Left cardiac atrium (tissue), 4 donors: Measurements from ENCODE around the gene BLOC1S1. TPM values are rescaled to one million over a fixed set of nuclear protein-coding genes. Genes with fewer than 3 reads are reported as not detected.
A peak's percentile ranks its signal among the peaks of the same experiment; 100 is the strongest.

Experiments
- ATAC-seq, 2 donors: fragments of 200-7000 bp; cut with Tn5 transposase; one replicate each; pipeline ENCODE4 v1.9.1; 2020; ENCODE audit warnings: mild to moderate bottlenecking in 2 of 2, moderate library complexity in 2 of 2
- DNase-seq: peaks from one replicate; pipeline ENCODE4 v3.0.0-alpha.2; 2020
- intact Hi-C, 2 donors: fragments of 100-400 bp; cut with DNase I; formaldehyde crosslinking; loops; one replicate each; pipeline versions ENCODE4 v1.14.1 to v1.15.1; 2022 to 2023
- total RNA-seq, 2 donors: library from RNA; stranded (reverse); fragmentation: NEBNext Ultra II Directional; extraction: Animal tissue kit (Norgen Biotek cat#: 25700); gene quantifications; one replicate each; pipeline ENCODE4 v1.2.1, GENCODE V29; 2021
- donor health status: DM: no; HTN: yes; CAD: no.
- donor health status: DM: no; HTN: yes; CAD: no; lungs with severe emphysema.
- donor health status: DM: yes; HTN: yes; CAD: no.
- donor health status: Dilated cardiomyopathy.

The BLOC1S1 gene
- total RNA-seq, 2 donors from 2014 or later = 119 to 123 TPM

- no peak for ATAC-seq
- intact Hi-C loops = no loop called here
- peak; percentile 19 for DNase-seq
Observed at GRCh38 chr12:55705782-55706402, 10.0 kb upstream of the BLOC1S1 start.

GRCh38 chr12:55706568-55707218, 9.2 kb upstream of the BLOC1S1 start:
- intact Hi-C loops = no loop called here
- DNase-seq (peak; percentile 16), ATAC-seq (no peak)

- intact Hi-C loops = no loop called here
- peak in 1 of 2 donors; percentile 8 for ATAC-seq
- DNase-seq = peak; percentile 41
Observed at GRCh38 chr12:55707219-55707671, 8.6 kb upstream of the BLOC1S1 start.

GRCh38 chr12:55707841-55708694, 7.8 kb upstream of the BLOC1S1 start, which contains the start of gene ITGA7:
ITGA7 (minus strand) TSS chr12:55707904; CDS start chr12:55707682, 222 bp downstream.
- DNase-seq = peak; percentile 82
- intact Hi-C loops = no loop called here

GRCh38 chr12:55708695-55709233, 7.1 kb upstream of the BLOC1S1 start:
- ATAC-seq (peak; percentile 55 to 58), DNase-seq (peak; percentile 66)
- intact Hi-C loops = no loop called here

More at GRCh38 chr12:55707841-55708694, 7.8 kb upstream of the BLOC1S1 start, which contains the start of gene ITGA7:
- peak; percentile 51 to 69 for ATAC-seq

GRCh38 chr12:55711786-55712553, 3.9 kb upstream of the BLOC1S1 start:
- ATAC-seq (peak; percentile 34 to 58), DNase-seq (peak; percentile 71)
- intact Hi-C loops = no loop called here

- DNase-seq (peak; percentile 21), ATAC-seq (peak in 1 of 2 donors; percentile 13)
- intact Hi-C loops = no loop called here
Observed at GRCh38 chr12:55712700-55713415, 3.0 kb upstream of the BLOC1S1 start.

- ATAC-seq = no peak
- intact Hi-C loops = no loop called here
- DNase-seq = no peak
Observed at GRCh38 chr12:55713721-55714120, 2.1 kb upstream of the BLOC1S1 start.

- DNase-seq = peak; percentile 5
- intact Hi-C loops = no loop called here
- no peak for ATAC-seq
Observed at GRCh38 chr12:55715169-55715764, 579 bp upstream of the BLOC1S1 start.

- ATAC-seq = peak in 1 of 2 donors; percentile 1
Observed at GRCh38 chr12:55716582-55716957, 724 bp downstream of the BLOC1S1 start.

GRCh38 chr12:55717011-55718007, 1.5 kb downstream of the BLOC1S1 start:
- intact Hi-C loops = no loop called here
- no peak for DNase-seq
- ATAC-seq = no peak

More at GRCh38 chr12:55716582-55716957, 724 bp downstream of the BLOC1S1 start:
- intact Hi-C loops = no loop called here
- no peak for DNase-seq

- DNase-seq (no peak), ATAC-seq (no peak)
- intact Hi-C loops = no loop called here
Observed at GRCh38 chr12:55718015-55718414, 2.2 kb downstream of the BLOC1S1 start.

GRCh38 chr12:55718624-55719275, 2.9 kb downstream of the BLOC1S1 start:
- intact Hi-C loops = no loop called here
- ATAC-seq (no peak), DNase-seq (no peak)

GRCh38 chr12:55719371-55719770, 3.5 kb downstream of the BLOC1S1 start:
- no peak for ATAC-seq
- DNase-seq = no peak
- intact Hi-C loops = no loop called here

GRCh38 chr12:55720071-55720564, 4.3 kb downstream of the BLOC1S1 start, which contains the start of gene RDH5:
RDH5 (plus strand) TSS chr12:55720393; CDS start chr12:55721185, 792 bp downstream.
- intact Hi-C loops = no loop called here
- DNase-seq (peak; percentile 75), ATAC-seq (peak; percentile 54 to 62)
